Sigmoid colon (tissue), 7 donors: ENCODE measurements around the gene ACBD3. TPM values are rescaled to one million over a fixed set of nuclear protein-coding genes. Genes with fewer than 3 reads are reported as not detected.

Experiments
- DNase-seq: peaks from one replicate; pipeline ENCODE4 v3.0.0-alpha.2; 2019
- H3K27ac ChIP-seq, 4 donors: fragments of 200-600 bp; sonication (generic); one replicate each; pipeline ENCODE4 v1.5.1; 2016 to 2019; ENCODE audit warnings: mild to moderate bottlenecking in 1 of 4
- H3K27me3 ChIP-seq, 3 donors: fragments of 200-600 bp; sonication (generic); one replicate each; pipeline ENCODE4 v1.5.1; 2019; ENCODE audit warnings: mild to moderate bottlenecking in 1 of 3
- H3K36me3 ChIP-seq, 4 donors: fragments of 200-600 bp; sonication (generic); one replicate each; pipeline ENCODE4 v1.5.1; 2016 to 2019
- H3K4me1 ChIP-seq, 4 donors: fragments of 200-600 bp; sonication (generic); one replicate each; pipeline ENCODE4 v1.5.1; 2017 to 2019
- H3K4me3 ChIP-seq, 4 donors: fragments of 200-600 bp; sonication (generic); one replicate each; pipeline ENCODE4 v1.5.1; 2017 to 2019; ENCODE audit warnings: mild to moderate bottlenecking in 2 of 4, moderate library complexity in 1 of 4
- H3K9me3 ChIP-seq, 4 donors: fragments of 200-600 bp in 3 of 4; sonication (generic) in 3 of 4; one replicate each; pipeline versions ENCODE4 v1.5.1 to v1.6.1; 2013 to 2019
- CTCF ChIP-seq, 4 experiments: fragments of 450-650 bp in 3 of 4; fragments of 200-600 bp in 1 of 4; IDR thresholded peaks; one replicate each; pipeline ENCODE4 v1.5.1; 2016 to 2019; ENCODE audit warnings: antibody characterized with exemption in 4 of 4, mild to moderate bottlenecking in 3 of 4, moderate library complexity in 2 of 4
- EP300 ChIP-seq, 4 donors: sonication (generic); formaldehyde crosslinking; IDR thresholded peaks; one replicate each; pipeline ENCODE4 v1.6.1; 2017; ENCODE audit warnings: antibody characterized with exemption in 4 of 4
- POLR2A ChIP-seq, 2 donors: fragments of 450-650 bp; IDR thresholded peaks; one replicate each; pipeline ENCODE4 v1.6.1; 2016; ENCODE audit warnings: antibody characterized with exemption in 2 of 2, mild to moderate bottlenecking in 2 of 2, moderate library complexity in 2 of 2
- POLR2AphosphoS5 ChIP-seq, 4 donors: sonication (generic); formaldehyde crosslinking; IDR thresholded peaks; one replicate each; pipeline ENCODE4 v1.6.1; 2017; ENCODE audit warnings: antibody characterized with exemption in 4 of 4
- WGBS, 2 donors: extraction: QIAGEN DNeasy Blood & Tissue Kit; methylation state at CpG; one replicate each; pipeline ENCODE4 v1.1.7; 2013; 5-methylcytosine and 5-hydroxymethylcytosine counted together
- intact Hi-C: fragments of 100-400 bp; cut with DNase I; formaldehyde crosslinking; loops from one replicate; pipeline ENCODE4 v1.15.1; 2023
- polyA plus RNA-seq, 3 donors: library from polyadenylated mRNA; stranded (reverse); fragments of 200-250 nt; gene quantifications; one replicate each; pipeline ENCODE4 v1.2.3, GENCODE V29; 2013
- total RNA-seq, 4 donors: library from RNA; depleted of rRNA; stranded (reverse); fragments of >200 nt; gene quantifications; one replicate each; pipeline ENCODE4 v1.1.0, GENCODE V29; 2016
- donor health status: healthy with polysubstance abuse.
- donor health status: Bipolar disorder and iron deficiency.
- donor health status: healthy.

The ACBD3 gene
- total and polyA plus RNA-seq, 7 donors: 23.7 to 37.8 (median 32.9) TPM

GRCh38 chr1:226166341-226166740, 20.2 kb downstream of the ACBD3 start:
- intact Hi-C loops: no loop called here

GRCh38 chr1:226164154-226164553, 22.4 kb downstream of the ACBD3 start:
- H3K36me3 ChIP-seq: peaks cover 26 to 68% (median 32%) of the 10 kb centered on the region in 4 donors

More at GRCh38 chr1:226166341-226166740, 20.2 kb downstream of the ACBD3 start:
- H3K27ac ChIP-seq: no peak overlapping the region
- no peak overlapping the region for H3K4me3 ChIP-seq
- WGBS, 2 donors: 93 to 94% methylated on average over 9 of the region's 9 CpGs
- TF ChIP-seq CTCF (IDR thresholded peaks at IDR 0.05) (no peak), EP300 (IDR thresholded peaks at IDR 0.05) (no peak), POLR2AphosphoS5 (IDR thresholded peaks at IDR 0.05) (no peak), POLR2A (IDR thresholded peaks at IDR 0.05) (no peak)
- no peaks in the 10 kb centered on the region for H3K4me1 ChIP-seq
- peaks cover 14 to 46% (median 19%) of the 10 kb centered on the region in 4 donors for H3K36me3 ChIP-seq
- no peak for DNase-seq
- H3K9me3 ChIP-seq: no peaks in the 10 kb centered on the region
- H3K27me3 ChIP-seq: no peaks in the 10 kb centered on the region

GRCh38 chr1:226162898-226163297, 23.6 kb downstream of the ACBD3 start:
- H3K9me3 ChIP-seq: no peaks in the 10 kb centered on the region
- no peak overlapping the region for H3K27ac ChIP-seq
- no peaks in the 10 kb centered on the region for H3K4me1 ChIP-seq
- H3K27me3 ChIP-seq: no peaks in the 10 kb centered on the region
- no peak for TF ChIP-seq POLR2AphosphoS5 (IDR thresholded peaks at IDR 0.05)
- TF ChIP-seq EP300 (IDR thresholded peaks at IDR 0.05): no peak
- TF ChIP-seq CTCF (IDR thresholded peaks at IDR 0.05): no peak
- no peak for TF ChIP-seq POLR2A (IDR thresholded peaks at IDR 0.05)
- peaks cover 35 to 80% (median 40%) of the 10 kb centered on the region in 4 donors for H3K36me3 ChIP-seq
- intact Hi-C loops: no loop called here
- DNase-seq: no peak
- no peak overlapping the region for H3K4me3 ChIP-seq
- WGBS, 2 donors: 83 to 86% methylated on average over 8 of the region's 8 CpGs

More at GRCh38 chr1:226164154-226164553, 22.4 kb downstream of the ACBD3 start:
- no peak overlapping the region for H3K4me3 ChIP-seq
- intact Hi-C loops: no loop called here
- WGBS, 2 donors: 48 to 79% methylated on average over 1 of the region's 1 CpG
- no peak for DNase-seq
- no peak overlapping the region for H3K27ac ChIP-seq
- H3K9me3 ChIP-seq: no peaks in the 10 kb centered on the region
- TF ChIP-seq POLR2A (IDR thresholded peaks at IDR 0.05) (no peak), POLR2AphosphoS5 (IDR thresholded peaks at IDR 0.05) (no peak), EP300 (IDR thresholded peaks at IDR 0.05) (no peak), CTCF (IDR thresholded peaks at IDR 0.05) (no peak)
- H3K27me3 ChIP-seq: no peaks in the 10 kb centered on the region
- no peaks in the 10 kb centered on the region for H3K4me1 ChIP-seq

GRCh38 chr1:226158983-226159382, 27.6 kb downstream of the ACBD3 start:
- intact Hi-C loops: no loop called here
- no peaks in the 10 kb centered on the region for H3K27me3 ChIP-seq
- TF ChIP-seq POLR2A (IDR thresholded peaks at IDR 0.05): no peak
- no peaks in the 10 kb centered on the region for H3K9me3 ChIP-seq
- no peak overlapping the region for H3K4me3 ChIP-seq
- no peaks in the 10 kb centered on the region for H3K4me1 ChIP-seq
- peaks cover 25 to 84% (median 38%) of the 10 kb centered on the region in 4 donors for H3K36me3 ChIP-seq
- no peak overlapping the region for H3K27ac ChIP-seq
- WGBS, 2 donors: 97 to 99% methylated on average over 7 of the region's 7 CpGs
- no peak for DNase-seq

GRCh38 chr1:226158457-226158856, 28.1 kb downstream of the ACBD3 start:
- Histone ChIP-seq H3K36me3 (peaks cover 29 to 84% (median 42%) of the 10 kb centered on the region in 4 donors), H3K4me1 (no peaks in the 10 kb centered on the region), H3K27ac (no peak overlapping the region), H3K4me3 (no peak overlapping the region), H3K27me3 (no peaks in the 10 kb centered on the region), H3K9me3 (no peaks in the 10 kb centered on the region)
- 67 to 74% methylated on average over 1 of the region's 1 CpG for WGBS, 2 donors
- no peak for DNase-seq
- intact Hi-C loops: no loop called here
- TF ChIP-seq EP300 (IDR thresholded peaks at IDR 0.05): no peak
- no peak for TF ChIP-seq CTCF (IDR thresholded peaks at IDR 0.05)
- no peak for TF ChIP-seq POLR2AphosphoS5 (IDR thresholded peaks at IDR 0.05)
- TF ChIP-seq POLR2A (IDR thresholded peaks at IDR 0.05): no peak
